NCI-H146 treated with DMSO at 0.1 percent for 48 hours (cell line): ENCODE data around the gene PTPRM.
A peak's percentile ranks its signal among the peaks of the same experiment; 100 is the strongest.

Source experiments
- DNase-seq: peaks from one replicate; lab custom pipeline; 2025; ENCODE audit not compliant: unreplicated experiment; lab: John Stamatoyannopoulos, UW

PTPRM gene

DNA sequence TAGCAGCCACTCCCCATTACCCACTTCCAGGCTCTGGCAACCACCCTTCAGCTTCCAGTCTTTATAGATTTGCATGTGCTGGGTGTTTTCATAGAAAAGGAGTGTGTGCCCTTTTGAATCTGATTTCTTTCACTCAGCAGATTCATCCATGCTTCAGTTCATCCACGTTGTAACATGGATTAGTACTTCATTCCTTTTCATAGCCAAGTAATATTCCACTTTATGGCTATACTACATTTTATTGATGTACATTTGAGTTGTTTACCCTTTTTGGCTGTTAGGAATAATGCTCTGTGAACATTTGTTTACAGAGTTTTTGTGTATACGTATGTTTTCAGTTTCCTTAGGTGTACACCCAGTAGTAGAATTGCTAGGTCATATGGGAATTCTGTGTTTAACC is 836.6 kb downstream of the PTPRM start:
- no peak for DNase-seq

DNA sequence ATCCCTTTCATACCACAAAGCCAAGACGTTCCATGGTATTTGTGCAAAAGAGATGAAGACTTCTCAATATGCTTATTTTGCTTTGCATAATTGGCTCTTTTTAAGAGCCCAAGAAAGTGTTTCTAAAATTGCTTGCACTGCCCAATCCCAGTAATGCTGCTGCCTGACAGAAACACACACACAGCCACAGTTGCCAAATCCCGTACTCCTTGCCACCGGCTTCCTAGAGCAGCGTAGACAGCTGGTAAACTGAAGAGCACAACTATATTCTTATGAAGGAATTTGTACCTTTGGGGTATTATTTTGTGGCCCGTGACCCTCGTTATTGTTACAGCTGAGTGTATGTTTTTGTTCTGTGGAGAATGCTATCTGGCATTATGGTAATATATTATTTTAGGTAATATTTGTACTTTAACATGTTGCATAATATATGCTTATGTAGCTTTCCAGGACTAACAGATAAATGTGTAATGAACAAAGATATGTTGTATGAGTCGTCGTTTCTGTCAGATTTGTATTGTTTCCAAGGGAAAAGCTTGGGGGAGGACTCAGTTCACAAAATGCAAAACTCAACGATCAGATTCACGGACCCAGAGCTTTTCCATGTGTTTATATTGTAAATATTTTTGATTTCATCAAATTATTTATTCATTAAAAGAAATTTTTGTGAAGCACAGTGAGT is 839.2 kb downstream of the PTPRM start:
- DNase-seq: no peak

DNA sequence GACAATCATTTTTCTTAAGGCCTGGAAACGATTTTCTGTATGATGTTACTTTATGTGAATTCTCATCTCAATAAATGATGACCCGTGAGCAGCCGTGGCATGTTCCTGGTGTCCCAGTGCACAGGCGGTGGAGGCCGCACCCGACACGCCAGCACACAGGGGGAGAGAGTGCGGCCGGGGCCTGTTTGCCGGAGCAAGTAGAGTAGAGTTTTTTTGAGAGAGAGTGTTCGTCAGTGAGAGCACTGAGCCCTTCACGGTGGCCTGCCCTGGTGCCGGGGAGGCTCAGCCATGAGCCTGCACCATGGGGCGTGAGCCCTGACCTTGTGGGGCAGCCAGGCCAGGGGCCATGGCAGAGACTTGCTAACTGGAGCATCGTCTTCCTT is 839.7 kb downstream of the PTPRM start:
- no peak for DNase-seq

DNA sequence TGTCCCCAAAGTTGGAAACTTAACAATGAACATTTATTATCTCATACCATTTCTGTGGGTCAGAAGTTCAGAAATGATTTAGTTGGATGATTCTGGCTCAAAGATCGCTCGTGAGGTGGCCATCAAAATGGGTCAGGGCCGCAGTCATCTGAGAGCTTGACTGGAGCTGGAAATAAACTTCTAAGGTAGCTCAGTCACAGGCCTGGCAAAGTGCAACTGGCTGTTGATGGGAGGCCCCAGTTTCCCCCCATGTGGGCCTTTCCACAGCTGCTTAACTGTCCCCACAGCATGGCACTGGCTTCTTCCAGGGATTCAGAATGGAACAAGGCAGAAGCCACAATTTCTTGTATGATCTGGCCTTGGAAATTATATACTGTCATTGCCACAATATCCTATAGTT is 842.0 kb downstream of the PTPRM start:
- no peak for DNase-seq

DNA sequence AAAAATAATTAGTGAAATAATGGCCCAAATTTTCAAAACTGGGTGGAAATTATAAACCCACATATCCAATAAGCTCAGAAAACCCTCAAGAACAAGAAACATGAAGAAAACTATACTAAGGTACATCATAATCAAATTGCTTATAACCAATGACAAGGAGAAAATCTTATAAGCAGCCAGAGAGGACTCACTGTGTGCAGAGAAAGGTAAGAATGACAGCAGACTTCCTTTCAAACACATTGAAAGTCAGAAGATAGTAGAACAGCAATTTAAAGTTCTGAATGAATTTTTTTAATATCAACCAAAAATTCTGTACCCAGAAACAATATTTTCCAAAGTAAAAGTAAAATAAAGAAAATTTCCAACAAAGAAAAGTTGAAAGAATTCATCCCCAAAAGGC is 844.4 kb downstream of the PTPRM start:
- no peak for DNase-seq

DNA sequence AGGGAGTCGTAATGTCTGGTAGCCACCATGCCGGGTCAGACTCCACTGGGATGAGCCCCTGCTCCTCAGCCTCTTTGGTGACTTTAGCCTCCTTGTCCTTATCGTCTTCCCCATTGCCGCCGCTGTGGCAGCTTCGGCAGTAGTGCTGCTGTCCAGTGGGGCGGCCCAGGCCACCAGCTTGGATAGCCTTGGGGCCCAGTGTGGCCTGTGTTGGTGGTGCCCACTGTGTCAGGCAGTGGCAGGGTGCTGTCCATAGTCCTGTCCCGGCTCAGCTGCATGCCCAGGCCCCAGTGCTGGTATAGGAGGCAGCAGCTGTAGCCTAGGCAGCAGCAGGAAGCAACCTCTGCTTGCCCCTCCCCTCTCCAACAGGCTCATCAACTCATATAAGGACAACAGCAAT is 845.0 kb downstream of the PTPRM start:
- no peak for DNase-seq

DNA sequence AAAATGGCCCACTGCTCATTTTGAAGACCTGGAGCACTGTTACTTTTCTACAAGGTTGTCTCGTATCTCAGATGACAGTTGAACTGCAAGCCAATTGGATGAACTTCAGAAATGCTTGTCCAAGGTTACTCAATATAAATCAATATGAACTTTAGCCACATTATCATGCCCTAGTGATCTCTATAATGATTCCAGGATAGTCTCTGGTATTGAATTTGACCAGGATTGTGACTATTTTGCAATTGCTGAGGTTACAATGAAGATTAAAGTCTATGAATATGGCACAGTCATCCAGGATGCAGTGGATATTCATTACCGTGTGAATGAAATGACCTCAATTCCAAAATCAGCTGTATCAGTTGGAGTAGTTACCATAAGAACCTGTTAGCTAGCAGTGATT is 846.1 kb downstream of the PTPRM start:
- no peak for DNase-seq

DNA sequence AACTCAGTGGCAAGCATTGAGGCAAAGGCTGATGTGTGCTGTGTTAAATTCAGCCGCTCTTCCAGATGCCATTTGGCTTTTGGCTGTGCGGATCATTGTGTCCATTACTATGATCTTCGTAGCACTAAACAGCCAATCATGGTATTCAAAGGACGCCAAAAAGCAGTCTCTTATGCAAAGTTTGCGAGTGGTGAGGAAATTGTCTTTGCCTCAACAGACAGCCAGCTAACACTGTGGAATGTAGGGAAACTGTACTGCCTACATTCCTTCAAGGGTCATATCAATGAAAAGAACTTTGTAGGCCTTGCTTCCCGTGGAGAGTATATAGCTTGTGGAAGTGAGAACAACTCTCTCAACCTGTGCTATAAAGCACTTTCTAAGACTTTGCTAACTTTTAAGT is 846.6 kb downstream of the PTPRM start:
- no peak for DNase-seq

DNA sequence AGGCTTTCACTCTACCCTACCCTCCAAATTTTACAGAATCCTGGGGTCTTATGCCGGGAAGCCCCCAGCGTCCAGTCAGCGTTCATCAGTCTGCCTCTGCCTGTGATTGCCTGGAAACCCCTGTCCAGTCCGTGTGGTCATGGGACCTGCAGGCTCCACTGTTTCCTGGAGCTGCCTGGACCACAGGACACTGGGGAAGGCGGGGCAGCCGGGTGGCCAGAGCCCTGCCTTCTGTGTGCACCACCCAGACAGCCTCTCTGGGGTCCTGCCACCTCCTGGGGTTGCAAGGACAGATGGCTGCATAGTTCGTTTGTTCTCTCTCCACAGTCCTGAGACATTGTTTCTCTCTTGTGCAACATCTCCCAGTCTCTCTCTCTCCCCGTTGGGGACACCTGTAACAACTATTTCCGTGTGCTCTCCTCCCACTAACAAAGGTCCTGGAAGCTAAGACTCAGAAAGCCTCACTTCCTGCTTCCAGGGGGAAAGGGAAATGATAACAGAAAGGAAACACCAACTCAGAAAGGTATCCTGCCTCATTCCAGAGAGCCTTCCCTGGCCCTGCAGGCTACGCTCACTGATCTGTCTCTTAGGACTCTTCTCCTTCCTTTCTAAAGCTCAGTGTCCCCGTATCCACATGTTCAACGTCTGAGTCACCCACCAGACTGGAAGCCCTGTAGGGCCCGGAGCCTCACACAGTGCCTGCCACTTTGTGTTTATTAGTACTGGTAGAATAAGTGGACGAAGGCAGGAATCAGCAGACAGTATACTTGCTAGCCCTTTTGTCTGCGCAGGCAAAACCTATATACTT is 849.3 kb downstream of the PTPRM start:
- no peak for DNase-seq

DNA sequence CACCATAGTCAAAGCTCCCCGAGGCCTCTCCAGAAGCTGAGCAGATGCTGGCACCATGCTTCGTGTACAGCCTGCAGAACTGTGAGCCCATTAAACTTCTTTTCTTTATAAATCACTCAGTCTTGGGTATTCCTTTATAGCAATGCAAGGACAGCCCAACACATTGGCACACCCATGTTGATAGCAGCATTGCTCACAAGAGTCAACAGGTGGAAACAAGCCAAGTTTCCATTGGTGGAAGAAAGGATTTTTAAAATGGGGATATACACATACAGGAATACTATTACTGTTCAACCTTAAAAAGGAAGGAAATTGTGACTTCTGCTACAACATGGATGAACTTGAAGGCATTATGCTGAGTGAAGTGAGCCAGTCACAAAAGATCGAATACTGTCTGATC is 855.3 kb downstream of the PTPRM start:
- DNase-seq: no peak

DNA sequence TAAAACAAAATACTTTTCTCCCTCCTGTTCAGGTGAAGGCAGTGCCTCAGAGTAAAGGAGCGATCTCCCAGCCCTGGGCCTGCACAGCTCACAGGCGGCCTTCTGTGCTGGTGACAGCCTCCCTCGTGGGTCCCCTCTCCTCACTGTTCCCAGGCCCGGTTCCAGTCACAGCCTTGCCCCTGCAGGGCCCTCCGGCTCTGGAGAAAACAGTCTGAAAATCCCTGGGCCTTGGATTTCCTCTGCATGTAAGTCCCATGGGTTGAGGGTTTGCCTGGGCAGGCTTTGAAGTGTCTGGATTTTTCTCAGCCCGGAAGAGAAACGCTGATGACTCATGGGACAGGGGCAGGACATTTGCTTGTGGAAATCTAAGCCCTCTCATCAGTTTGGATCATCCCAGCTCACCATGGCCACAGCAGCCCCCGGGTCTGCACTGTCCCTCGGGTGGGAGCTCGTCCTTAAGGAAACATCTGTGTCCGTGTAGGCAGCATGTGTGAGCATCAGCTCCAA is 856.0 kb downstream of the PTPRM start:
- DNase-seq: no peak

DNA sequence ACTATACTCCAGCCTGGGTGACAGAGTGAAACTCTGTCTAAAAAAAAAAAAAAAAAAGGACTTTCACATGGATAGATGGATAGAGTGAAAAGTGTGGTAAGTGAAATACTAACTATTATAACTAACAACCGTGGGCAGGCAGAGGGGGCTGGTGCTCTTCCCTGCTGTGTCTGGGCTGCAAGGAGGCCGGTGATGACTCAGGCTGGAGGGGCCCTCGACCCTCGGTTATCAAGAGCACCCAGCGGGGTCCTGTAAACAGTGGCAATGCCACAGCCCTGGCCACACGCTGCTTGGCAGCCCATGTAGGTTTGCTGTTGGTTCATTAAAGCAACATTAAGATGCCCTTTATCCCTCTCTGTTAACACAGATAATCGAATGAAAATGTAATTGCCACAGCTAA is 857.4 kb downstream of the PTPRM start:
- peak; percentile 80 for DNase-seq

DNA sequence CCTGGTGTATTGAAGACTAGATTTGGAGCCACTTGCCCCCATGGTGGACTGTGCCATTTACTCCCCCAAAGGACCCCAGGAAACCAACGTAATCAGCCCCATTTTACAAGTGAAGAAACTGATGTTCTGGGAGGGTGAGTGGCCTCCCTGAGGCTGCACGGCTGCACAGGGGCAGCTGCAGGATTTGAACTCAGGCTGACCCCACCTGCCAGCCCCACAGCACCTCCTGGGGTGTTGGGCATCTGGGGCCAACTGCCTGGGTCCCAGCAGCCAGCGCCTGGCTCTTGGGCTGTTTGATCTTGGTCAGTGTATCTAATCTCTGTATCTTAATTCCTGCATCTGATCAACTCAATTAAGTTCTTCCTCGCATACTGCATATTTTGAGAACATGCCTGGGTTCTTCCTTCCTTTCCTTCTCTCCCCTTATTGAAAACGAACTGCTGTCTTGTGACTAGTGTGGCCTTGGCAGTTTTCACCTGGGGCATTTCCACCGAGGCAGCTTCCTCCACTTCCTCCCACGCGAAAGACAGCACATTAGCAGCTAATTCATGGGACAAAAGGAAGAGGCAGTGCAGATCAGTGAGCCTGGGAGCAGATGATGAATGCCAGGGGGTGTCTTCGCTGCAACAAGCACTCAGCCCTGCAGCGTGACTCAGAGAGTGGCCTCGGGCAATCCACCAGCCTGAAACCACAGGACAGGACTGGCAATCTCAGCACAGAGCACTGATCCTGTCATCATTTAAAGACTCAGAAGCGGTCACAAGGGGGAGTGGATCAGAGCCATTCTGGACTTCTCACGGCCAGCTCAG is 858.0 kb downstream of the PTPRM start:
- peak; percentile 65 for DNase-seq

DNA sequence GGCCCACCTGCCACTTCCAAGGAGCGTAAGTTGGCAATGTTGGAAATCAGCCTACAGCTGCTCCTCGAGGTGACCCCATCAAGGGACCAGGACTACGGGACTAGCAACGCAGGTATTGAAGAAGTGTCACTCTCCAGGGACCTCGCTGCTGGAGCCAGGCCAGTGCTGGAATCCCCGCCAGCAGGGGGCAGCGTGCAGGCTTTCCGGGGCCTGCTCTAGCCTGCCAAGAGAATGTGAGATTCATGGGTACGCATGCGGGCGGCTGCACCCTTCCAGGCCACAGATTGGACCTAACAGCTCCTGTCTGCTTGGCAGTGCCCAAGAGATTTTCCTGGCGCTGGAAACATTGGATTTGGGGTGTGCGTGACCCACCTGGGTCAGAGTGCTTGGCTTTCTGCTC is 859.3 kb downstream of the PTPRM start:
- DNase-seq: no peak

DNA sequence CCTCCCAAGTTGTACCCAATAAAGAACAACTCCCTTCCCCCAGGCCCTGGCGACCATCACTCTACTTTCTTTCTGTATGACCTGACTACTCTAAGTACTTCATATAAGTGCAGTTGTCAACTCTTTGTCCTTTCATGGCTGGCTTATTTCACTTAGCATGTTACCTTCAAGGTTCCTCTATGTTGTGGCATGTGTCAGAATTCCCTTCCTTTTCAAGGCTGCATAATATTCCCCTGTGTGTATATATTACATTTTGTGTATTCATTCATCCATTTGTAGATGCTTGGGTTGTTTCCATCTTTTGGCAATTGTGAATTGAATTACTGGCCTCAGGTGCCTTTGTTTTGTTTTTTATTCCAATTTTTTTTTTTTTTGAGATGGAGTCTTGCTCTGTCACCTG is 860.2 kb downstream of the PTPRM start:
- DNase-seq: no peak

DNA sequence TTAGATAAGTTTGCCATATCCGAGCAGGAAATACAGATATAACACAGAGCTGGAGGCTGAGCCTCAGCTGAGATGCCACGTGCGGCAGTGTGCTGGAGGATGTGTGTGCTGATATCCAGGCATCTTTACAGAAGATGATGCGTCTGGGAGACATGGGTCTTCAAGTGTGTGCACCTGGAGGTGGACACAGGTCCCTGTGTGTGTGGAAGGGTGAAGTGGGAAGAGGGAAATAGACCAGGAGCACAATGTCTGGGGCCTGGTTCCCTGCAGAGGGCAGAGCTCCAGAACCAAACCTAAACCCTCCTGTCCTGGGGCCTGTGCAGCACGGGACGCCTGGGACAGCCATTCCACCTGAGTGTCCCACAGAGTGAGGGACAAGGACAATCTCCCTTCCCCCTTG is 861.8 kb downstream of the PTPRM start:
- DNase-seq: no peak

DNA sequence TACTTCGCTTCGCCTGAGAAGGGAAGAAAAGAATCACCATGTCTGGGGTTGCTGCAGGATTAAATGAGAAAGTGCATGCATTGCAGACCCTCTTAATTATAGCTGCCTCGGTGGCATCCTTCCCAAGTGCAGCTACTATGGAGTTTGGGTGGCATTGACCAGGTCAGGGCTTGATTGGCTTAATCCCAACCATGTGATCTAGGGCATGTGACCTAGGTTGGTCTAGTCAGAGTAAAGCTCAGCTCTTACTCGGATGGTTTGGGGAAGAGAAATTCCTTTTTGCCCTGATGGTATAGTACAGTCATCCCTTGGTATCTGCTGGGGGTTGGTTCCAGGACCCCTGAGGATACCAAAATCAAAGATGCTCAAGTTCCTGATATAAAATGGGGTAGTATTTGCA is 863.9 kb downstream of the PTPRM start:
- no peak for DNase-seq

DNA sequence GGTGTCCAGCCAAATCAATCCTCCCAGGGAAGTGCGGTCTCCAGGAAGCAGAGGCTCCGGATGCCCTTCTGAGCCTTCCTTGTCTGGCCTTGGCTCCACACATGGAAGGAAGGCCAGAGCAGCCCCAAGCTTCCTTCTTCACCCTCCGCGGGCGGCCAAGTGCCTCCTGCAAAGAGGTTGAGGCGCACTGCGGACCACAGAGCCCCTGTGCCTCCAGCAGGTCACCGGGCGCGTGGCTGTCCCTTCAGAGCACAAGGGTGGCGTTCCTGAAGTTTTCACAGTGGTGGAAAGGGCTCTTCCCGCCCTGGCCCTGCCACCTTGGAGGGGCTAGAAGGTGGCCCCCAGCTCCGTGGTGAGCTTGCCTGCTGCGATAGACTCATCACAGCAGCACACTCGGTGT is 866.2 kb downstream of the PTPRM start:
- DNase-seq: no peak

DNA sequence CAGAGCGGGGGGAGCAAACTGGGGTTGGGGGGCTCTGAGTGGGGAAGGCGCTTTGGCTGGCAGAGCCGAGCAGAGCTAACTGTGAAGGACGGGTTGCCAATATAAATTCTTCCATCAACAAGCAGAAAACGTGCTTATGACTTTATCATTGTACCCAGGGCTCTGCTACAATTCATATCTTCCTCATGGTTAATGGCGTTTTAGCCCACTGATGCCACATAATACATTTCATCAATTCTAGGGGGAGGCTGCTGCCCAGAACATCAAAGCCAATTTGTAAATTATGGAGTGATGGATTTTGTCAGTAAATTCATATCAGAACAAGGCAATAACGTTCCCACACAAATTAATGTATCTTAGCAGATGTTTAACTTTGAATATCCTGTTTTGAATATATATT is 866.7 kb downstream of the PTPRM start:
- no peak for DNase-seq

DNA sequence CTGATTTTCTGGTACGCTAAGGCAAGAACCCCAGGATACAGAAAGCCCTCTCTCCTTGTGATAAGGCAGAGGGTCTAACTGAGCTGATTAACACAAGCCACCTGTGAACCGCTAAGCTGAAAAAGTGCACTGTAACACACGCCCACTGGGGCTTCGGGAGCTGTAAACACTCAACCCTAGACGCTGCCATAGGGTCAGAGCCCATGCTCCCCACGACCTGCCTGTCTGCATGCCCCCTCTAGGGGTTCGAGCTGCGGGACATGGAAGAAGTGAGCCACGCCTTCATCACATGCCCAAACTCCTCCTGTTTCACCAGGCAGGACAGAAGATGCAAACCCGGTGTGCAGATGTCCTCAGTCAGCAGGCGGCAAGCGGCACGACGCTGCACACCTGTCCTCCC is 868.3 kb downstream of the PTPRM start:
- no peak for DNase-seq

DNA sequence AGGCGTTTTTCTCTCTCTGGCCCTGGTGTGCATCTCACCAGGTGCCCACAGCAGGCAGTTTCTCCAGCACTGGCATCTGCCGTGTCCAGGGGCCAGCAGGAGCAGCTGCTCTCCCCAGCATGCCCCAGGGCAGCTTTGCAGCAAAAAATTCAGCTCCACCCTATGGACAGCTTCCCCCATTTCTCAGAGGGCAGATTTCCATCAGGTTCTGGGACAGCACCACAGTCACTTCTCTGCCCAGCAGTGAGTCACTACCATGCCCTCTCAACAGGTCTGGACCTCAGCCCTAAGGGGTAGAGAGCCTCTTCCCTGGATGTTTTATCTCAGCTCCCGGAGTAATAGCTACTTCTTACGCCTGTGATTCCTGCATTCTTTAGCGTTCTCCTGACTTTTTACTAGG is 871.9 kb downstream of the PTPRM start:
- DNase-seq: no peak

DNA sequence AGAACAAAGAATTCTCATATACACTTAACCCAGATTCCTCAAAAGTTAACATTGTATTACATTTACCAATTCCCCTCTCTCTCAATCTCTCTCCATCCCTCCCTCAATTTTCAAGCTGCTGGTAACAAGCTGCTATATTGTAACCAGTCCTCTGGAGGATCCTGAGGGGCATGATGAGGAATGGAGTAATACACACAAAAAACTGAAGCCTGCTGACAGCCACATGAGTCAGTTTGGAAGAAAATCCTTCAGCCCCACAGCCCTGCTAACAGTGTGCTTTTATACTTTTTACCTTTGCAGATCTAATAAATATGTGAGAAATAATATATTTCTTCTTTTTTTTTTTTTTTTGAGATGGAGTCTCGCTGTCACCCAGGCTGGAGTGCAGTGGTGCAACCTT is 876.4 kb downstream of the PTPRM start:
- DNase-seq: no peak
